Stimulated activated naive CD8-positive, alpha-beta T cell treated with anti-CD3 and anti-CD28 coated beads, Interleukin-15, amount 100 ng/mL, for 72 hours (primary cell): ENCODE measurements around the gene PAM.

Experiments used
- ATAC-seq: fragments of 150-1000 bp; cut with Tn5 transposase; 2 replicates; pipeline ENCODE4 v1.10.0; 2021; ENCODE audit warnings: mild to moderate bottlenecking, moderate library complexity
- DNase-seq, 2 donors: peaks; one replicate each; pipeline ENCODE4 v3.0.0; 2021 to 2022
- H3K27ac Mint-ChIP-seq, 2 donors: one replicate each; pipeline ENCODE4 v1.8.0; 2022; ENCODE audit warnings: mild to moderate bottlenecking in 2 of 2, mixed read lengths in 2 of 2, moderate library complexity in 2 of 2
- H3K27me3 Mint-ChIP-seq: one replicate; pipeline ENCODE4 v1.8.0; 2022; ENCODE audit warnings: mixed read lengths
- H3K4me1 Mint-ChIP-seq: one replicate; pipeline ENCODE4 v1.8.0; 2022; ENCODE audit warnings: mild to moderate bottlenecking, mixed read lengths
- H3K4me3 Mint-ChIP-seq, 2 donors: one replicate each; pipeline ENCODE4 v1.8.0; 2022; ENCODE audit warnings: mild to moderate bottlenecking in 2 of 2, mixed read lengths in 2 of 2, moderate library complexity in 1 of 2
- H3K9me3 Mint-ChIP-seq, 2 donors: one replicate each; pipeline ENCODE4 v1.8.0; 2022; ENCODE audit warnings: mixed read lengths in 2 of 2

The PAM gene

DNA sequence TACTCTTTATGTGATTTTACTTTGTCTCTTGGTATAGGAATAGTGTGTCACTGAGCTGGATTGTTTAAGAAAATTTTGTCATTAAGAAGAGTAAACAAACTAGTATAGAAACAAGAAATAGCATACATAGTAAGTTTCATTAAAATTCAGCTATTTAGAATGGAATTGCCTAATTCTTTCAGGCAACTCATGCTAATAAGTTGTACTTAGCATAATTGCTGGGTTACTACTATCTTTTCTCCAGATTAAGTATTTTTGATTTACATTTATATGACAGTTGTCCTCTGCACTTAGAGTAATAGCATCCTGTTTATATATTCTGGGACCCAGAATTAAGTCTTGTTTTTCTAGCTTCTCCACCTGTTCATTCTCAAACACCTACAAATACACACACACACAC is 85.9 kb downstream of the PAM start:
- ATAC-seq: no peak
- Mint-ChIP-seq H3K4me1 (peaks cover 4% of the 10 kb centered on the region), H3K27ac (no peak overlapping the region), H3K27me3 (no peaks in the 10 kb centered on the region), H3K9me3 (peaks cover 0 to 11% of the 10 kb centered on the region in 2 donors), H3K4me3 (no peak overlapping the region)
- no peak for DNase-seq

DNA sequence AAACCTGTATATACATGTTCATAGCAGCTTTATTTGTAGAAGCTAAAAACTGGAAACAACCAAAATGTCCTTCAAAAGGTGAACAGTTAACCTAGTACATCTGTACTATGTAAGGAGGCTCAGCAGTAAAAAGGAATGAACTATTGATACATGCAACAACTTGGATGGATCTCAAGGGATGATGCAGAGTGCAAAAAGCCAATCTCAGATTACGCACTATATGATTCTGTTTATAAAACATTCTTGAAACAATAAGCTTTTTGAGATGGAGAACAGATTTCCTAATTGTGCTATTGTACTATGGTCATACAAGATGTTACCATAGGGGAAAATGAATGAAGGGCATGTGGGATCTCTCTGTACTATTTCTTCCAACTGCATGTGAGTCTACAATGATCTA is 88.9 kb downstream of the PAM start:
- ATAC-seq (no peak), DNase-seq (no peak)
- Mint-ChIP-seq H3K27me3 (no peaks in the 10 kb centered on the region), H3K9me3 (peaks cover 4 to 11% of the 10 kb centered on the region in 2 donors), H3K4me3 (no peak overlapping the region), H3K4me1 (no peaks in the 10 kb centered on the region), H3K27ac (no peak overlapping the region)

DNA sequence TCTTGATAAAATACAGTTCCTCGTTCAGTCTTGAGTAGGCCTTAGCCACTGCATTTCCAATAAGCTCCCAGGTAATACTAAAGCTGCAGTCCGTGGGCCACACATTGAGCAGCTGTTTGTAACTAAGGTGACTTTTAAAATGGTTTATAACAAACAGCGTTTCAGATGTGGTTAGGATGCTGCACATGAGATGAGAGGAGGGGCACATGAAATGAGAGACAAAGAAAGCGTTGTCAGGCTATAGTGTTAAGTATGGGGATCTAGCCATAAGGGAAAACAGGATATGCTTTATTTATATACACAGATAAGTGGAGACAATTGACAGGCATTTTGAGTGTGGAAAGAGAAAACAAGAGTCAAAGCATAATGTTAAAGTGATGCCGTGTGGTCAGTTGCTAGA is 89.9 kb downstream of the PAM start:
- DNase-seq (no peak), ATAC-seq (no peak)
- Mint-ChIP-seq H3K4me3 (no peak overlapping the region), H3K9me3 (peaks cover 4 to 11% of the 10 kb centered on the region in 2 donors), H3K4me1 (no peaks in the 10 kb centered on the region), H3K27me3 (no peaks in the 10 kb centered on the region), H3K27ac (no peak overlapping the region)

DNA sequence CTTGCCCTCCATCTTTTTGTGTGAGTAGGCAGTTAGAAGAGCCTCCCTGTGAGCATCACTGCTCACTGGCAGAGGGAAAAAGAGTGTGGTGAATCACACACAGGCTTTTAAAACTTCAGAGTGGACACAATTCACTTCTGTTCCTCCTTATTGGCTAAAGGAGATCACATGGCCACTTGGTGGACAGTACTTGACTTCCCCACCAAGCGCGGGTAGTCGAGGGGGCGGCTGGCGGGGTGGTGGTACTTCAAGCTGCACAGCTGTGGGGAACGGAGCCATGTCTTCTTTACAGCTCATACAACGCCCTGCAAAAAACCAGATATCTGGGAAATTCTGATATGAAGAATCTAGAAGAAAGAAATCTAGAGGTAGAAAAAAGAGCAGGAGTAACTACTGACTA is 95.4 kb downstream of the PAM start:
- H3K4me3 Mint-ChIP-seq: no peak overlapping the region
- DNase-seq: no peak
- ATAC-seq: no peak
- peaks cover 0 to 4% of the 10 kb centered on the region in 2 donors for H3K9me3 Mint-ChIP-seq
- H3K27ac Mint-ChIP-seq: no peak overlapping the region
- H3K27me3 Mint-ChIP-seq: no peaks in the 10 kb centered on the region
- H3K4me1 Mint-ChIP-seq: no peaks in the 10 kb centered on the region

DNA sequence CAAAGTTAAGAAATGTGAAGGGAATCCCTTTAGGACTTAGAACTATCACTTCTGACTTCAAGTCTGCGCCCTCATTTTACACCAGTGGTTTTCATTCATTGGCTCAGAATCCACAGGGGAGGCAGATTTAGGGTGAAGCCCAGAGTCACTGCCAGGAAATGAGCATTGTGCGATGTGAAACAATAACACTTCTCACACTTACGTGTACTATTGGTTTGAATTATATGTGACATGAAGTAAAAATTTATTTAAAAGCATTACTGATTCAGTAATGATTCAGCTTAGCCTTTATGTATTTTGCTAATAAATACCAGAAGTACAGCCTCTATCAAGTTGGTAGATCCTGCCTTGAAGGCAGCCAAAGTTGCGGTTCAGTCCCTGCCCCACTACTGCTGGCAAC is 98.6 kb downstream of the PAM start:
- Mint-ChIP-seq H3K4me1 (no peaks in the 10 kb centered on the region), H3K9me3 (no peaks in the 10 kb centered on the region), H3K27ac (no peak overlapping the region), H3K4me3 (no peak overlapping the region), H3K27me3 (no peaks in the 10 kb centered on the region)
- DNase-seq: no peak
- ATAC-seq: no peak

DNA sequence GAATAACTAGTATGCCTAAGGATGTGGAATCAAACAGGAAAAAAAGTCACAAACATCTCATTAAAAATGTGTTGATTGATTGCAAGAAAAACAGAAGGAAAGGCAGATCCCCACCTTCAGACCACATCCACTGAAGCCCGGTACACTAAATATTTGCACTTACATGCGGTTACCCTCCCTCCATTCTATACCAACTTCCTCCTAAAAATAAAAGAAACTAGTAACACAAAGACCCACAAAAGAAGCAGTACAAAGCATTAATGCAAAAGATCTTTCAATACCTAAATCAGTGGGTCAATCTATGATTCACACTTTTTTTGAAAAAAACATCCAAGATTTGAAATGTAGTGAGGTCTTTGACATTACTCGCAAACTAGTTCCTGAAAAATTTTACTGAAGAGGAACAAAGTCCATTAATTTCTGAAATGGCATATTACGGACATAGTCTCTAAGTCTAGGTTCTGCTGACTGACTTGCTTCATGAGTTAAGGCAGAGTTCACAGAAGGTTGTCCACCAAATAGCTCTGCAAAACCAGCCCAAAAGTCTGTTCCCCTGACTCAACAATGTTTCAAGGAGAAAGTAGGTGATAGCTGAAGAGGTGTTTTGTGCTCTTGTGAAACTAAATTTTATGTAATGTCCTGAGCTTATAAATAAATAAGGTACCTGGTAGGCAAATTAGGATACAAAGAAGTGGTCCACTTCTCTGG is 100.7 kb downstream of the PAM start:
- peak overlapping the region in 1 of 2 donors; percentile 25 for H3K27ac Mint-ChIP-seq
- no peak overlapping the region for H3K4me3 Mint-ChIP-seq
- ATAC-seq (no peak), DNase-seq (no peak)
- no peaks in the 10 kb centered on the region for H3K4me1 Mint-ChIP-seq
- H3K9me3 Mint-ChIP-seq: no peaks in the 10 kb centered on the region
- H3K27me3 Mint-ChIP-seq: no peaks in the 10 kb centered on the region

DNA sequence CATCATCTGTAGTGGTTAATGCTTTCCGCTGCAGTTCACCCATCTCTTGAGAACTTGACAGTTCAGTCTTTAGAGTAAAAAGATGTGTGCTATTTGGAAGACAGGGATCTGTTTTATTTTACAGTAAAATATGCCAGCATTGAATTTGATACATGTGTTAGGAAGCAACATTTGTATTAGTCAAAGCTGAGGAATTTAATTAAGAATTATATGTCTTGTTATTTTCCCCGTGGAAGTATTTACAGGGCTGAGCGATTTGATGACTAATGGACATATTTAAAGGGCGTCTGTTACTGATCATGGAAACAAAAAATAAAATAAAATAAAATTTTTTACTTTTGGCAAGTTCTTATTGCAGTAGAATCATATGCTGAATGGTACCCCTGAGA is 101.3 kb downstream of the PAM start:
- ATAC-seq (no peak), DNase-seq (no peak)
- Mint-ChIP-seq H3K27me3 (no peaks in the 10 kb centered on the region), H3K4me3 (no peak overlapping the region), H3K9me3 (no peaks in the 10 kb centered on the region), H3K27ac (no peak overlapping the region), H3K4me1 (no peaks in the 10 kb centered on the region)

DNA sequence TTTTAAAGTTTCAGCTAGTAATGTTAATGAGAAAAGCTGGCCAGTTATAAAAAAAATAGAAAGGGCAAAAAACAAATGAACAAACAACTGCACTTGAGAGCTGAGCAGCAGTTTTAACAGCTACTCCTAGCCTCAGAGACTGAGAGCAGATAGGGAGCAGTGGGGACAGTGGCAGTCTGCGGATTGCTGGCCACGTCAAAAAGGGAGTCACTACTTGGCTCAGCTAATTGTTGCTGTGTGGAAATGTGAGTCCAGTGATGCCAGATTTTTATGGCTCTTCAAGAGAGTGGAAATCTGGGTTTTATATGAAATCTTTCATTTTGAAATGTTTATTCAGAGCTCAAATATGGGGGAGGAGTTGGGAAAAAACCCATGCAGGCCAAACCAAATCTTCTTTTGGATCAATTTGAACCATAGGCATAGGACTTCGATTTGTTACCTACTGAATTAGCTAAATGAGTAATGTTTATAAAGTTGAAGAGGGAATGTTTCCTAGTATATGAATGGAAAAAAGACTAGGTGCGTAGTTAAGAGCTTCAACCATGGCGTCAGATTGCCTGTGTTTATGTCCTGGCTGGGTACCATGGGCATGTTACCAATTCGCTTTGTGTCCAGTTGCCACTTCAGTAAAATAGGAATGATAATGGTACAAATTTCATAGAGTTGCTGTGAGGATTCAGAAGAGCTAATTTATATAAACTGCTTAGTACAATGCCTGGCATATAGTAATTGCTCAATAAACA is 102.1 kb downstream of the PAM start:
- ATAC-seq (no peak), DNase-seq (no peak)
- H3K27me3 Mint-ChIP-seq: no peaks in the 10 kb centered on the region
- no peak overlapping the region for H3K4me3 Mint-ChIP-seq
- H3K4me1 Mint-ChIP-seq: no peaks in the 10 kb centered on the region
- H3K27ac Mint-ChIP-seq: no peak overlapping the region
- no peaks in the 10 kb centered on the region for H3K9me3 Mint-ChIP-seq

DNA sequence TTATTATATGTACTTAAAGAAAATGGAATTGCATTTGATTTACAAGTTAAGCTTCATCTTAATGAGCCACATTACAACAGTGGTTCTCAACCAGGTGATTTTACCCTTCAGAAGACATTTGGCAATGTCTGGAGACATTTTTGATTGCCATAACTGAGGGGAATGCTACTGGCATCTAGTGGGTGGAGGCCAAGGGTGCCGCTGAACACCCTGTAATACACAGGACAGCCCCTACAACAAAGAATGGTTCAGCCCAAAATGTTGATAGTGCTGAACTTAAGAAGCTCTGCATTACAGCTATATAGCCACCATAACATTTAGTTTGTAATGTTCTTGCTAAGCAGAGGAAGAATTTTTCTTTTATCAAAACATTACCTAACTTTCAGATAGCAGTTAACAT is 103.1 kb downstream of the PAM start:
- no peak for DNase-seq
- no peaks in the 10 kb centered on the region for H3K9me3 Mint-ChIP-seq
- H3K27ac Mint-ChIP-seq: no peak overlapping the region

DNA sequence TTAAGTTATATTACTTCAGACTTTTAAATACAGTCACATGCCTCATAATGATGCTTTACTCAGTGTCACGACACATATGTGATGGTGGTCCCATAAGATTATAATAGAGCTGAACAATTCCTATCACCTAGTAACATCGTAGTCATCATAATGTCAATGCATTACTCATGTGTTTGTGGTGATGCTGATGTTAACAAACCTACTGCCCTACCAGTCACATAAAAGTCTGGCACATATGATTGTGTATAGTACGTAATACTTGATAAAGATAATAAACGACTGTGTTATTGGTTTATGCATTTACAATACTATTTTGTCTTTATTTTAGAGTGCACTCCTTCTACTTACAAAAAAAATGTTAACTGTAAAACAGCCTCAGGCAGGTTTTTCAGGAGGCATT is 103.7 kb downstream of the PAM start:
- no peak overlapping the region for H3K4me3 Mint-ChIP-seq
- no peaks in the 10 kb centered on the region for H3K27me3 Mint-ChIP-seq
- H3K4me1 Mint-ChIP-seq: no peaks in the 10 kb centered on the region
- H3K27ac Mint-ChIP-seq: no peak overlapping the region
- no peak for DNase-seq
- no peaks in the 10 kb centered on the region for H3K9me3 Mint-ChIP-seq
- no peak for ATAC-seq

More for the DNA sequence above, 103.1 kb downstream of the PAM start:
- Mint-ChIP-seq H3K27me3 (no peaks in the 10 kb centered on the region), H3K4me3 (no peak overlapping the region), H3K4me1 (no peaks in the 10 kb centered on the region)
- ATAC-seq: no peak

DNA sequence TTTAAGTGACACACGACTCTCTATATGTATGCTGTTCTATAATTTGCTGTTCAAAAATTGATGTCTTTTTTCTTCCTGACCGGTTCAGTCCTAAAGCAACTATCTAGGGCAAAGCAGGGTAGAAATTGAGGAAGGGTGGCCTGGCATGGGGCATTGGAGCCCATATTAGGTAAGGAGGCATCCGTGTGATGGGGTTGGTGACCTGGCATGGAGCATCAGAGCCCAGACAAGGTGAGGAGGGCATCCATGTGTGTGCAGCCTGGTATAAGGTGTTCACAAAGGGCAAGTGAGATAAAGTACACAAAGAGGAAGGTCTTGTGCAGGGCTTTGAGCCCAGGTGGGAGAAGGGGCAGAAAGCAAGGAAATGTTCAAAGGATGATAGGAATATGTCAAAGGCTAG is 104.9 kb downstream of the PAM start:
- Mint-ChIP-seq H3K4me3 (no peak overlapping the region), H3K27me3 (peaks cover 2% of the 10 kb centered on the region), H3K9me3 (no peaks in the 10 kb centered on the region), H3K4me1 (peaks cover 1% of the 10 kb centered on the region), H3K27ac (no peak overlapping the region)
- DNase-seq (no peak), ATAC-seq (no peak)

DNA sequence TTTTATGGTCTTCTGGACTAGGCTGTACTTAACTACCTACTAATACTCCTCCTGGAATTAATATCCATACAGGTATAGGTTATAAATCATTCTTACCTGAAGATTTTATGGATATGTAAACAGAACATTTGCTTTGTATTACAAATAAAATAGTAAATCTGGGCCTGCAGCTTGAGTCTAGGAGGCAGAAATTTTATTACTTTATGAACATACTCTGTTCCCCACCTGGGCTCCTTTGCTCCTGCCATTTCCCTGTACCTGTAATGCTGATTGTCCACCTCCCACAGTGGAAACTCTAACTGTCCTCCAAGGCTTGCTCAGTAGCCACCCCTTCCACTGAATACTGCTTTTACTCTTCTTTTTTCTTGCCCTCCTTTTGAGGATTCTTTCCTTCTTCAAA is 108.0 kb downstream of the PAM start:
- no peak overlapping the region for H3K27ac Mint-ChIP-seq
- DNase-seq: no peak
- peaks cover 15% of the 10 kb centered on the region for H3K4me1 Mint-ChIP-seq
- H3K9me3 Mint-ChIP-seq: no peaks in the 10 kb centered on the region
- no peak overlapping the region for H3K4me3 Mint-ChIP-seq
- ATAC-seq: no peak
- peaks cover 17% of the 10 kb centered on the region for H3K27me3 Mint-ChIP-seq

DNA sequence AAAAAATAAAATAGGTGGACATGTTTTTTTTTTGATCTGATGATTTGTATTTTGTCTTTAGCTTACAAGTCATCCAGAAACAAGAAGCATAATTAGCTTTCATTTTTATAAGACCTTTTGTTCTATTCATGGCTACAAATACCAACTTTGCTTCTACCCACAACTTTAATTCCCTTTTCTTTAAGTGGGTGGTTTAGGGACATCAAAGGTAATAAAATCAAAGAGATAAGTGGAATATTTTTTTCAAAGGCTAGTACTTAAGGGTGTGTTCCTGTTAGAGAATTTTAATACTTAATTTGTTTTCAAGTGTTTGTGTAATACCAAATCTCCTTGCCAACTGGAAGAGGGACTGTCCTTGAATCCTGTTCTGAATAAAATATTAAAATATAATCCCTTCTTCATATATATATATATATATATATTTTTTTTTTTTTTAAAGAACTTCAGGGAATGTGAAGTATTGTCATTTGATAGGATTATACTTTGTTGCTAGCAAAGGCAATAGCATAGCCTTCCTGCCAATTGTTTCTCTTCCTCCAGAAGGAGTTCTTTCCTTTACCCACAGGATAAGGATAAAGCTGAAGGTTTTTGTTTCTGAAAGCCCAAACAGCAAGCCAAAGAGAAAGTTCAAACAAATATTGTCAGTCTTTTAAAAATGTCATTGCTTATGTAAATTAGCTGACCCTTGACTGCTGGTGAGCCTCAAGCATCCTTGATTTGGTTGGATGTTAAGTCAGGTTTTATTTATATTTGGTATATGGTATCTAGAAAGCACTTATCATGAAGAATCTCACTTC is 108.9 kb downstream of the PAM start:
- ATAC-seq (no peak), DNase-seq (no peak)
- H3K4me3 Mint-ChIP-seq: no peak overlapping the region
- H3K9me3 Mint-ChIP-seq: no peaks in the 10 kb centered on the region
- H3K27me3 Mint-ChIP-seq: peaks cover 17% of the 10 kb centered on the region
- H3K27ac Mint-ChIP-seq: no peak overlapping the region
- peaks cover 15% of the 10 kb centered on the region for H3K4me1 Mint-ChIP-seq

DNA sequence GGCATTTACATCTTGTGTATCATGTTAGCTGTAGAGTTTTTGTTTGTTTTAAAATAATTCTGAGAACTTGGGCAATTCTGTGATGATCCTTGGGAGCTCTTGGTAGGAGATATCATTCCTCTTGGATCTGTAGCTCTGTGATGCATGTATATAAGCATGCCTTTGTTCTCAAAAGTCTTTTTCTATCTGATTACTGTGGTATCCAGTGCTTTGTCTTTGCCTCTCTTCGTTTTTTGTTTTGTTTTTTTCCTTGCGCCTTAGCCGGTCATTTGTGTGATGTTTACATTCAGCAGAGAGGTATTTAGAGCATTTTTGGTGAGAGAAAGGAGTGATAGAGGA is 110.0 kb downstream of the PAM start:
- H3K4me3 Mint-ChIP-seq: peak overlapping the region; percentile 50 to 74
- no peak overlapping the region for H3K27ac Mint-ChIP-seq
- peaks cover 17% of the 10 kb centered on the region for H3K27me3 Mint-ChIP-seq
- H3K9me3 Mint-ChIP-seq: no peaks in the 10 kb centered on the region
- no peak for DNase-seq
- peaks cover 15% of the 10 kb centered on the region for H3K4me1 Mint-ChIP-seq
- ATAC-seq: no peak

DNA sequence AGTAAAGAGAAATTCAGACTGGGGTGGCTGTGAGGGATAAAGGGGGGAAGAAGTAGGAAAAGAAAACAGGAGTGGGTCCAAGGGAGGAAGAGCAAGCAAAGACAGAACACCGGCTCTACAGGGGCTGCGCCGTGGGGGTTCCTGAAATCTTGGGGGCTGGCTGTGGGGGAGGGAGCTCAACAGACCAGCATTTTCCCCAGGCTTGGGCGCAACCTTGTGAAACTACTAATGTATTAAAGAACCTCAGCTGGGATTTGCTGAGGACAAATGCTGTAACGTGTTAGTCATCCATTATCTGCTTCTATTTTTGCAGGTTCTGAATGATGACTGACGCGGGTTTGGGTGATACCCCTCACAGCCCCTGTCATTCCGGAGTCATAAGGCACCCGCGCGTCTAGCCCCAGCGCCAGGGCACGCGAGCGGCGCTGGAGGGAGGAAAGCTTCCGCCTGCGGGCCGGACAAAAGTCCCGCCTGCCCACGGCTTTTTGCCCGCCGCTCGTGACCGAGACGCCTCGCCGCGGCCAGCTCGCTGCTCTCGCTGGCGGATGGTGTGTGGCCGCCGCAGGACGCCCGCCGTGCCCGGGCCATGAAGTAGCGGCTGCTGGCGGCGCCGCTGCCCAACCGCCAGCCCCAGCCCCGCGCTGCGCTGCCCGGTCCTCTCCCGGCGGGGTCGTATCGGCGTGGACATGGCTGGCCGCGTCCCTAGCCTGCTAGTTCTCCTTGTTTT is 110.6 kb downstream of the PAM start:
- H3K27me3 Mint-ChIP-seq: peaks cover 17% of the 10 kb centered on the region
- H3K27ac Mint-ChIP-seq: no peak overlapping the region

DNA sequence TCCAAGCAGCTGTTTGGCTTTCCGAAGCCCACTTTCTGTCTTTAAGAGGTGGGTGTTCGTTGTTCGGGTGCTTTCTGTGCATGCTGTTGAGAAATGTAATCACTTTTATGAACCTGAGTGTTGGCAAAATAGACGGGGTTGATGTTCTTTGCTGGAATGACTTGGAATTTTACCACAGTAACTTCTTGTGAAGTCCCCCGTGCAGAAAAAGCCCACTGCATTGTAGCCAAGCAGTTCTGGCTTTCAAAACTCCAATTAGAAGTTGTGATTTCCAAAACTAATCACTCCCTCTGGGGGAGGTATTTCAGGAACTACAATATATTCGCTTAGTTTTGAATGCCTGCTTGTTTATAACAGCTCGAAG is 111.1 kb downstream of the PAM start:
- peak overlapping the region; percentile 50 to 69 for H3K4me3 Mint-ChIP-seq
- peaks cover 17% of the 10 kb centered on the region for H3K27me3 Mint-ChIP-seq
- peaks cover 15% of the 10 kb centered on the region for H3K4me1 Mint-ChIP-seq
- no peaks in the 10 kb centered on the region for H3K9me3 Mint-ChIP-seq
- H3K27ac Mint-ChIP-seq: no peak overlapping the region
- DNase-seq: no peak
- no peak for ATAC-seq

More for the DNA sequence above, 110.6 kb downstream of the PAM start:
- DNase-seq (peak; percentile 33 to 49), ATAC-seq (peak; percentile 97)
- peaks cover 15% of the 10 kb centered on the region for H3K4me1 Mint-ChIP-seq
- no peaks in the 10 kb centered on the region for H3K9me3 Mint-ChIP-seq
- peak overlapping the region; percentile 50 to 74 for H3K4me3 Mint-ChIP-seq
